Gastrocnemius medialis (tissue), 4 donors: ENCODE measurements around the gene GPR32. TPM values are rescaled to one million over a fixed set of nuclear protein-coding genes. Genes with fewer than 3 reads are reported as not detected.

Experiments
- ATAC-seq, 2 donors: fragments of 150-250 bp; one replicate each; pipeline ENCODE4 v1.9.1; 2016
- DNase-seq, 2 donors: peaks; one replicate each; pipeline ENCODE4 v3.0.0-alpha.2; 2019
- H3K27ac ChIP-seq, 4 donors: fragments of 200-600 bp; sonication (generic); 1 replicate in 1 of 4; 2 replicates in 3 of 4; pipeline ENCODE4 v1.5.1; 2016 to 2018; ENCODE audit warnings: mild to moderate bottlenecking in 2 of 4, moderate library complexity in 1 of 4
- H3K27me3 ChIP-seq, 3 donors: fragments of 200-600 bp; sonication (generic) in 2 of 3; 1 replicate in 1 of 3; 2 replicates in 2 of 3; pipeline versions ENCODE4 v1.5.1 to v1.6.0; 2016 to 2019; ENCODE audit warnings: mild to moderate bottlenecking in 1 of 3, moderate library complexity in 1 of 3
- H3K36me3 ChIP-seq, 2 donors: fragments of 200-600 bp; sonication (generic) in 1 of 2; one replicate each; pipeline ENCODE4 v1.5.1; 2017 to 2018
- H3K4me1 ChIP-seq, 2 donors: fragments of 200-600 bp; sonication (generic) in 1 of 2; one replicate each; pipeline ENCODE4 v1.5.1; 2016 to 2017; ENCODE audit warnings: mild to moderate bottlenecking in 2 of 2
- H3K4me3 ChIP-seq, 4 donors: fragments of 200-600 bp; sonication (generic) in 3 of 4; 1 replicate in 1 of 4; 2 replicates in 3 of 4; pipeline ENCODE4 v1.5.1; 2016 to 2019; ENCODE audit warnings: mild to moderate bottlenecking in 2 of 4
- H3K9me3 ChIP-seq, 3 donors: fragments of 200-600 bp; sonication (generic) in 2 of 3; 1 replicate in 1 of 3; 2 replicates in 2 of 3; pipeline ENCODE4 v1.5.1; 2016 to 2019
- CTCF ChIP-seq, 5 experiments: fragments of 450-650 bp in 3 of 5; fragments of 200-600 bp in 2 of 5; sonication (generic) in 2 of 5; IDR thresholded peaks in 4 of 5; conservative IDR thresholded peaks in 1 of 5; 1 replicate in 4 of 5; 2 replicates in 1 of 5; pipeline ENCODE4 v1.5.1; 2016 to 2019; ENCODE audit warnings: antibody characterized with exemption in 5 of 5, mild to moderate bottlenecking in 3 of 5, moderate library complexity in 3 of 5
- POLR2A ChIP-seq, 2 donors: fragments of 450-650 bp; IDR thresholded peaks; one replicate each; pipeline ENCODE4 v1.6.1; 2017; ENCODE audit warnings: antibody characterized with exemption in 2 of 2, mild to moderate bottlenecking in 2 of 2, moderate library complexity in 2 of 2
- in situ Hi-C, 4 donors: fragments of 200-750 bp; cut with MboI; loops; one replicate each; pipeline versions ENCODE4 v1.15.0 to v1.8.0; 2017; ENCODE audit warnings: low sequenced_read_pairs in 4 of 4
- intact Hi-C: fragments of 100-400 bp; cut with DNase I; formaldehyde crosslinking; loops from one replicate; pipeline ENCODE4 v1.15.1; 2023; ENCODE audit warnings: low total_unique reads
- total RNA-seq, 4 donors: library from RNA; depleted of rRNA; stranded (reverse); fragments of >200 nt; gene quantifications; one replicate each; pipeline versions ENCODE4 v1.1.0 to v1.2.3, GENCODE V29; 2016

The GPR32 gene
- total RNA-seq, 4 donors from 2014 or later = not detected

- no peak overlapping the region for H3K27ac ChIP-seq
- intact Hi-C loops = no loop called here
These were observed 24.0 kb downstream of the GPR32 start for GRCh38 chr19:50794074-50794875.

GRCh38 chr19:50794876-50795663 is 24.8 kb downstream of the GPR32 start:
- Histone ChIP-seq H3K4me1 (no peaks in the 10 kb centered on the region), H3K27me3 (peaks cover 0 to 3% (median 0%) of the 10 kb centered on the region in 3 donors), H3K4me3 (no peak overlapping the region), H3K27ac (no peak overlapping the region), H3K9me3 (no peaks in the 10 kb centered on the region), H3K36me3 (peaks cover 0 to 25% of the 10 kb centered on the region in 2 donors)
- no peak for ATAC-seq
- in situ Hi-C loops = loop anchor here in 3 of 4 donors (25.0 kb wide), 1 partner anchor 258 kb away; no protein-coding TSS in a partner anchor
- intact Hi-C loops = no loop called here
- TF ChIP-seq CTCF (IDR thresholded peaks at IDR 0.05 in 4 of 5, conservative IDR thresholded peaks at IDR 0.05 in 1 of 5) (no peak), POLR2A (IDR thresholded peaks at IDR 0.05) (no peak)
- no peak for DNase-seq

More at GRCh38 chr19:50794074-50794875, 24.0 kb downstream of the GPR32 start:
- no peak for TF ChIP-seq CTCF (IDR thresholded peaks at IDR 0.05 in 4 of 5, conservative IDR thresholded peaks at IDR 0.05 in 1 of 5)
- TF ChIP-seq POLR2A (IDR thresholded peaks at IDR 0.05) = no peak
- H3K36me3 ChIP-seq = peaks cover 0 to 24% of the 10 kb centered on the region in 2 donors
- in situ Hi-C loops = loop anchor here in 3 of 4 donors (25.0 kb wide), 1 partner anchor 257 kb away; no protein-coding TSS in a partner anchor
- no peaks in the 10 kb centered on the region for H3K9me3 ChIP-seq
- DNase-seq (no peak), ATAC-seq (no peak)
- H3K4me1 ChIP-seq = no peaks in the 10 kb centered on the region
- peaks cover 0 to 3% (median 0%) of the 10 kb centered on the region in 3 donors for H3K27me3 ChIP-seq
- no peak overlapping the region for H3K4me3 ChIP-seq

- intact Hi-C loops (no loop called here), in situ Hi-C loops (loop anchor here in 3 of 4 donors (25.0 kb wide), 1 partner anchor 258 kb away; no protein-coding TSS in a partner anchor)
- Histone ChIP-seq H3K9me3 (no peaks in the 10 kb centered on the region), H3K27ac (no peak overlapping the region), H3K4me1 (no peaks in the 10 kb centered on the region), H3K27me3 (peaks cover 0 to 3% (median 0%) of the 10 kb centered on the region in 3 donors), H3K4me3 (no peak overlapping the region), H3K36me3 (peaks cover 0 to 25% of the 10 kb centered on the region in 2 donors)
- DNase-seq = no peak
- TF ChIP-seq POLR2A (IDR thresholded peaks at IDR 0.05) (no peak), CTCF (IDR thresholded peaks at IDR 0.05 in 4 of 5, conservative IDR thresholded peaks at IDR 0.05 in 1 of 5) (no peak)
- no peak for ATAC-seq
These were observed 25.4 kb downstream of the GPR32 start for GRCh38 chr19:50795664-50796073.

GRCh38 chr19:50796128-50796633 is 25.9 kb downstream of the GPR32 start:
- no peak overlapping the region for H3K4me3 ChIP-seq
- ATAC-seq (no peak), DNase-seq (no peak)
- no peak overlapping the region for H3K27ac ChIP-seq
- in situ Hi-C loops = loop anchor here in 3 of 4 donors (25.0 kb wide), 1 partner anchor 259 kb away; no protein-coding TSS in a partner anchor
- no peaks in the 10 kb centered on the region for H3K4me1 ChIP-seq
- TF ChIP-seq POLR2A (IDR thresholded peaks at IDR 0.05) = no peak
- TF ChIP-seq CTCF (IDR thresholded peaks at IDR 0.05 in 4 of 5, conservative IDR thresholded peaks at IDR 0.05 in 1 of 5) = no peak
- H3K9me3 ChIP-seq = no peaks in the 10 kb centered on the region
- intact Hi-C loops = no loop called here
- H3K36me3 ChIP-seq = peaks cover 0 to 25% of the 10 kb centered on the region in 2 donors
- H3K27me3 ChIP-seq = peaks cover 0 to 3% (median 0%) of the 10 kb centered on the region in 3 donors
